ENCODE data around the gene LYRM4. TPM values are rescaled to one million over a fixed set of nuclear protein-coding genes. Genes with fewer than 3 reads are reported as not detected.

LYRM4 gene
- total RNA-seq, 1 donor from 2014 or later = 39.3 TPM

- Mint-ChIP-seq H3K36me3 (ENCODE audit: low read depth) (peaks cover 22% of the 10 kb centered on the region), H3K27me3 (ENCODE audit: low read depth) (no peaks in the 10 kb centered on the region), H3K27ac (ENCODE audit: unreplicated experiment) (no peak overlapping the region), H3K9me3 (no peaks in the 10 kb centered on the region), H3K4me3 (peak overlapping the region; percentile 24), H3K4me1 (peaks cover 18% of the 10 kb centered on the region)
- no peak for TF ChIP-seq CTCF (conservative IDR thresholded peaks at IDR 0.05)
- DNase-seq (ENCODE audit: low read depth, low spot score) = no peak
These were observed 3.8 kb downstream of the LYRM4 start for GRCh38 chr6:5256952-5257351.

DNA sequence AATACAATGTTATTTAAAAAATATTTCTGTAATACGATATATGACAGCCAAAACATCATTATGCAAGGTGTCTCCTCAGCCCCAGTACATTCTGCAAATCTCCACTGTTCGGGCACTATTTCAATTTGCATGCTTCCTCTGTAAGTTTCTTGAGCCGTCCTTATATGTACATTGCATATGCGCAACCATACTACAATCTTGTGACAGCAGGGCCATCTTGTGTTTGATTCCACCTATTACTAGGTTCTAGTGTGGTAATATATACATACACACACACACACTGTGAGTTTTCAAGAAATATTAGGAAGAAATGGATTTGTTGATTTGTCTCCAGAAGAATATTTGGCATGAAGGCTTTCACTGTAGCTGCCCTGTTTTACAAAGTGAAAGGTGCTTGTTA lies 9.8 kb downstream of the LYRM4 start:
- Mint-ChIP-seq H3K36me3 (ENCODE audit: low read depth) (peaks cover 19% of the 10 kb centered on the region), H3K9me3 (peaks cover 5% of the 10 kb centered on the region), H3K4me3 (no peak overlapping the region), H3K27ac (ENCODE audit: unreplicated experiment) (no peak overlapping the region), H3K27me3 (ENCODE audit: low read depth) (no peaks in the 10 kb centered on the region), H3K4me1 (no peaks in the 10 kb centered on the region)
- no peak for TF ChIP-seq CTCF (conservative IDR thresholded peaks at IDR 0.05)
- DNase-seq (ENCODE audit: low read depth, low spot score) = no peak

DNA sequence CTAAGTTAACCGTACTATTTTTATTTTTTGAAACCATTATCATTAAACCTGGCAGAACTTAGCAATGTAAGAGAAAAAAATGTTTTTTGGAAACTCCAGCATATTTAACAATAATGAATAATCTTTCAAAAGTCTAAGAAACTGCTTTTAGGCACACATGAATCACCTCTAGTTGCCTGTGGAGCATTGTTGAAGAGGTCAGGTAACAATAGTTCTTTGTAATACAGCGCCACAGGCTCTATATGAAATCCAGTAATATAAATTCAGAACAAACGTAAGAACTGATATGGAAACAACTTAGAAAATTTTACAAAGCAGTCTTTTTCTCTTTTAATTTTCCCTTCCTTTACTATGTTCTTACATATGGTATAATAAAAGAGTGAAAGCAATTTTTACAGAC lies 10.3 kb downstream of the LYRM4 start:
- no peaks in the 10 kb centered on the region for H3K27me3 Mint-ChIP-seq (ENCODE audit: low read depth)
- H3K4me3 Mint-ChIP-seq = no peak overlapping the region
- H3K9me3 Mint-ChIP-seq = peaks cover 5% of the 10 kb centered on the region
- no peak for DNase-seq (ENCODE audit: low read depth, low spot score)
- TF ChIP-seq CTCF (conservative IDR thresholded peaks at IDR 0.05) = no peak
- no peak overlapping the region for H3K27ac Mint-ChIP-seq (ENCODE audit: unreplicated experiment)
- H3K36me3 Mint-ChIP-seq (ENCODE audit: low read depth) = peaks cover 19% of the 10 kb centered on the region
- H3K4me1 Mint-ChIP-seq = no peaks in the 10 kb centered on the region

DNA sequence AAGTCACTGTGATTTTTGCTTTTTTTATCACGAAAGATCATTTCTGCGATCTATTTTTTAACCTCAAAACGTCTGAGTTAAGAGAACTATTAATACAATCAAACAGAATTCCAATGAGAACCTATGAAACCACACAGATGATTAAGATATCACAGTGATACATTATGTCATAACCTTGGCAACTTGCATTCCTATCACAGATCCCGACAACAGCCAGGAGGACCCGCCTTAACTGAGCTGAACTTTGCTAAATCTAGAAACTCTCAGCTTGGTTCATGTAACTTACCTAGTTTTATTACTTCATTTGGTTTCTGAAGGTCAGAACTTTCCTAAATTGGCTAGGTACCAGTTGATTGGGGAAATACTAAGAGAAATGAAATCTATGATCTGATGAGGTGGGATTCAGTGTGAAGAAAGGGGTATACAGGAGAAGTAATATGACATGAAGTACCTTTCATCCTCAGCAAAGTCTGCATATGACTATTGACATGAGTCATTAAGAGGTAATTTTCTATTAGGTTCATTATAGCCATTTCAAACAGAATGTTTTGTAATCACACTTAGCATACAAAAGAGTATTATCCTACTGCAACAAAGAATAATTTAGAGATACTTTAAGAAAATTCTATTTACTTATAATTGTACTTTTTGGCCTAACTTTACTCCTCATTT lies 11.2 kb downstream of the LYRM4 start:
- no peak overlapping the region for H3K27ac Mint-ChIP-seq (ENCODE audit: unreplicated experiment)
- no peak for TF ChIP-seq CTCF (conservative IDR thresholded peaks at IDR 0.05)
- no peak for DNase-seq (ENCODE audit: low read depth, low spot score)
- H3K9me3 Mint-ChIP-seq = peaks cover 5% of the 10 kb centered on the region
- H3K27me3 Mint-ChIP-seq (ENCODE audit: low read depth) = no peaks in the 10 kb centered on the region
- H3K4me1 Mint-ChIP-seq = no peaks in the 10 kb centered on the region
- H3K36me3 Mint-ChIP-seq (ENCODE audit: low read depth) = peaks cover 14% of the 10 kb centered on the region
- no peak overlapping the region for H3K4me3 Mint-ChIP-seq

DNA sequence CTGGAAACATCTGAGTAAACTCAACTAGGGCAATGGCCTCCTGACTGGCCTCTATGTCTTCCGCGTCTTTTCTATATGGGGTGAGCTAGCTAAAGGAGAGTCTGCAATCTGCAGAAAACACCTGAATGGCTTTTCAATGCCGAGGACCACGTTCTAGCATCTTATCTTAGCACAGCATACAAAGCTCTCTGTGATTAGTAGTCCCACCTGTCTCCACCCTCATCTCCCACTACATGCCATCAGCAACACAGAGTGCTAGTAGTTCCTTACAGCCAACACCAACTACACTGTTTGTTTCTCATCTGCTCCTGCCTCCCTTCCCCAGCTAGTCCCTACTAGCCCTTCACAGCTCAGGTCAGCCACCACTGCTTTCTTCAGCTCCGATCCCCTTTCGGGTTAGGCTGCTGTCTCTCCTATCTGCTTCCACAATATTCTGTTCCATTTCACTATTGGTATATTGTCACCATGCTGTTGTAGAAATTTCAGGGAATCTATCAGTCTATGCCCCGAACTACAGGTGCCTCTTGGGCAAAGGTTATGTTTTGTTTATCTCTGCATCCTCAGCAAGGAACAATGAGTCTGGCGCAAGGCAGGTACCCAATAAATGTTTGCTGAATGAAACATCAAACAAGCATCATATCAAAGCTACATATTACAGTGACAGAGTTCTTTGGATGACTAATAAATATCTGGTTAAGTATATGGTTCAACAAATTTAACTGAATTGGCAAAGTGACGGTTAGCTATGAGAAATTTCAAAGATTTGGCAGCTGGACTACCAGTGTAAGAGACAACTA lies 12.2 kb downstream of the LYRM4 start:
- Mint-ChIP-seq H3K27me3 (ENCODE audit: low read depth) (no peaks in the 10 kb centered on the region), H3K9me3 (peaks cover 5% of the 10 kb centered on the region), H3K36me3 (ENCODE audit: low read depth) (peaks cover 13% of the 10 kb centered on the region), H3K4me1 (no peaks in the 10 kb centered on the region), H3K27ac (ENCODE audit: unreplicated experiment) (no peak overlapping the region), H3K4me3 (no peak overlapping the region)
- DNase-seq (ENCODE audit: low read depth, low spot score) = no peak
- no peak for TF ChIP-seq CTCF (conservative IDR thresholded peaks at IDR 0.05)

Measured in neural crest cell (in vitro differentiated cells).